NT2/D1 (cell line): ENCODE results near the gene CRB2.

ENCODE experiments used
- DNase-seq: peaks from one replicate; pipeline ENCODE4 v3.0.0-alpha.2; 2011; ENCODE audit warnings: low read depth, low spot score
- H3K27me3 ChIP-seq: 2 replicates; pipeline ENCODE4 v1.6.0; 2011; ENCODE audit warnings: mild to moderate bottlenecking; ENCODE audit not compliant: insufficient read length, insufficient read depth
- H3K36me3 ChIP-seq: 2 replicates; pipeline ENCODE4 v1.6.1; 2011; ENCODE audit warnings: mild to moderate bottlenecking, low read length, mixed read lengths; ENCODE audit not compliant: insufficient read depth, insufficient read length
- H3K4me1 ChIP-seq: 2 replicates; pipeline ENCODE4 v1.5.1; 2011; ENCODE audit not compliant: insufficient read depth, insufficient read length
- H3K4me3 ChIP-seq: 2 replicates; pipeline ENCODE4 v1.5.1; 2011; ENCODE audit warnings: low read depth; ENCODE audit not compliant: insufficient read length
- H3K9ac ChIP-seq: 2 replicates; pipeline ENCODE4 v1.6.0; 2011; ENCODE audit warnings: low read depth; ENCODE audit not compliant: insufficient read length
- H3K9me3 ChIP-seq: 2 replicates; pipeline ENCODE4 v1.5.1; 2011; ENCODE audit warnings: mild to moderate bottlenecking, low read length; ENCODE audit not compliant: insufficient read depth
- SUZ12 ChIP-seq: IDR thresholded peaks from 2 replicates; pipeline ENCODE4 v1.6.1; 2011; ENCODE audit not compliant: insufficient read length, insufficient read depth; ENCODE audit errors: extremely low read depth
- YY1 ChIP-seq: IDR thresholded peaks from 2 replicates; pipeline ENCODE4 v1.6.1; 2011; ENCODE audit not compliant: insufficient read length, insufficient read depth
- ZNF274 ChIP-seq: IDR thresholded peaks from 2 replicates; pipeline ENCODE4 v1.6.1; 2011; ENCODE audit warnings: mild to moderate bottlenecking, low read depth, low read length

CRB2 gene

GRCh38 chr9:123390337-123391135, 34.5 kb downstream of the CRB2 start:
- Histone ChIP-seq H3K9me3 (no peaks in the 10 kb centered on the region; the same call in 1 of the 2 replicates), H3K4me1 (peaks cover 17% of the 10 kb centered on the region), H3K9ac (no peak overlapping the region), H3K27me3 (no peaks in the 10 kb centered on the region), H3K4me3 (no peak overlapping the region), H3K36me3 (no peaks in the 10 kb centered on the region)
- no peak for TF ChIP-seq YY1
- no peak for TF ChIP-seq ZNF274
- TF ChIP-seq SUZ12 = no peak
- DNase-seq = no peak

GRCh38 chr9:123391233-123391632, 35.2 kb downstream of the CRB2 start:
- DNase-seq = no peak
- no peaks in the 10 kb centered on the region; the same call in 1 of the 2 replicates for H3K9me3 ChIP-seq
- peaks cover 23% of the 10 kb centered on the region for H3K4me1 ChIP-seq
- no peak overlapping the region for H3K9ac ChIP-seq
- H3K36me3 ChIP-seq = no peaks in the 10 kb centered on the region
- H3K27me3 ChIP-seq = no peaks in the 10 kb centered on the region
- no peak for TF ChIP-seq SUZ12
- TF ChIP-seq ZNF274 = no peak
- no peak for TF ChIP-seq YY1
- H3K4me3 ChIP-seq = no peak overlapping the region

GRCh38 chr9:123391946-123392345, 35.9 kb downstream of the CRB2 start:
- Histone ChIP-seq H3K4me3 (no peak overlapping the region), H3K9ac (no peak overlapping the region), H3K9me3 (no peaks in the 10 kb centered on the region; the same call in 1 of the 2 replicates), H3K27me3 (no peaks in the 10 kb centered on the region), H3K4me1 (peaks cover 25% of the 10 kb centered on the region), H3K36me3 (no peaks in the 10 kb centered on the region)
- DNase-seq = no peak
- no peak for TF ChIP-seq ZNF274

GRCh38 chr9:123392802-123393201, 36.8 kb downstream of the CRB2 start:
- Histone ChIP-seq H3K4me1 (peaks cover 25% of the 10 kb centered on the region), H3K9ac (no peak overlapping the region), H3K36me3 (no peaks in the 10 kb centered on the region), H3K4me3 (no peak overlapping the region), H3K9me3 (no peaks in the 10 kb centered on the region; the same call in 1 of the 2 replicates), H3K27me3 (no peaks in the 10 kb centered on the region)
- no peak for DNase-seq
- TF ChIP-seq SUZ12 = no peak
- TF ChIP-seq YY1 = no peak
- no peak for TF ChIP-seq ZNF274

GRCh38 chr9:123394291-123395235, 38.6 kb downstream of the CRB2 start:
- Histone ChIP-seq H3K27me3 (no peaks in the 10 kb centered on the region), H3K4me1 (peaks cover 21% of the 10 kb centered on the region), H3K9me3 (no peaks in the 10 kb centered on the region; the same call in 1 of the 2 replicates), H3K36me3 (no peaks in the 10 kb centered on the region), H3K4me3 (no peak overlapping the region), H3K9ac (no peak overlapping the region)
- no peak for TF ChIP-seq YY1
- no peak for TF ChIP-seq ZNF274
- TF ChIP-seq SUZ12 = no peak
- DNase-seq = no peak

GRCh38 chr9:123395276-123395688, 39.3 kb downstream of the CRB2 start:
- DNase-seq = no peak
- Histone ChIP-seq H3K9me3 (no peaks in the 10 kb centered on the region; the same call in 1 of the 2 replicates), H3K4me3 (no peak overlapping the region), H3K4me1 (peaks cover 21% of the 10 kb centered on the region), H3K36me3 (no peaks in the 10 kb centered on the region), H3K27me3 (no peaks in the 10 kb centered on the region), H3K9ac (no peak overlapping the region)
- TF ChIP-seq YY1 (no peak), ZNF274 (no peak), SUZ12 (no peak)
